Endothelial cell (in vitro differentiated cells): ENCODE data around the gene TFG. TPM values are rescaled to one million over a fixed set of nuclear protein-coding genes. Genes with fewer than 3 reads are reported as not detected.

Experiments used
- DNase-seq: peaks from one replicate; pipeline ENCODE4 v3.0.0; 2021; ENCODE audit warnings: low spot score
- H3K27ac Mint-ChIP-seq: one replicate; pipeline ENCODE4 v1.8.0; 2021; ENCODE audit warnings: mixed read lengths, inconsistent platforms; ENCODE audit not compliant: unreplicated experiment
- H3K27me3 Mint-ChIP-seq: one replicate; pipeline ENCODE4 v1.8.0; 2021; ENCODE audit warnings: mild to moderate bottlenecking, moderate library complexity, mixed read lengths, inconsistent platforms; ENCODE audit not compliant: unreplicated experiment
- H3K36me3 Mint-ChIP-seq: one replicate; pipeline ENCODE4 v1.8.0; 2021; ENCODE audit warnings: mild to moderate bottlenecking, low read depth, mixed read lengths, inconsistent platforms; ENCODE audit not compliant: unreplicated experiment
- H3K4me1 Mint-ChIP-seq: one replicate; pipeline ENCODE4 v1.8.0; 2021; ENCODE audit warnings: mild to moderate bottlenecking, mixed read lengths, inconsistent platforms; ENCODE audit not compliant: unreplicated experiment
- H3K4me3 Mint-ChIP-seq: one replicate; pipeline ENCODE4 v1.8.0; 2021; ENCODE audit warnings: mild to moderate bottlenecking, mixed read lengths, inconsistent platforms; ENCODE audit not compliant: unreplicated experiment
- H3K9me3 Mint-ChIP-seq: one replicate; pipeline ENCODE4 v1.8.0; 2021; ENCODE audit warnings: mixed read lengths, inconsistent platforms; ENCODE audit not compliant: unreplicated experiment
- CTCF ChIP-seq: fragments of 200-600 bp; sonication (generic); IDR thresholded peaks from one replicate; pipeline ENCODE4 v1.5.0; 2021; ENCODE audit warnings: antibody characterized with exemption; ENCODE audit not compliant: unreplicated experiment
- total RNA-seq: library from RNA; stranded (reverse); fragmentation: NEBNext Ultra II Directional; extraction: Animal tissue kit (Norgen Biotek cat#: 25700); gene quantifications from one replicate; pipeline ENCODE4 v1.2.1, GENCODE V29; 2021; ENCODE audit not compliant: unreplicated experiment

The TFG gene
- total RNA-seq, 1 donor from 2014 or later = 74.7 TPM

- Mint-ChIP-seq H3K36me3 (peaks cover 5% of the 10 kb centered on the region), H3K27me3 (no peaks in the 10 kb centered on the region), H3K4me1 (no peaks in the 10 kb centered on the region), H3K27ac (no peak overlapping the region), H3K9me3 (no peaks in the 10 kb centered on the region), H3K4me3 (no peak overlapping the region)
- DNase-seq = no peak
- TF ChIP-seq CTCF = no peak
Measured at GRCh38 chr3:100754563-100755334, 45.5 kb downstream of the TFG start.

- TF ChIP-seq CTCF = no peak
- Mint-ChIP-seq H3K4me1 (no peaks in the 10 kb centered on the region), H3K27ac (no peak overlapping the region), H3K27me3 (no peaks in the 10 kb centered on the region), H3K9me3 (no peaks in the 10 kb centered on the region), H3K36me3 (peaks cover 5% of the 10 kb centered on the region), H3K4me3 (no peak overlapping the region)
- no peak for DNase-seq
Measured at GRCh38 chr3:100756441-100756840, 47.1 kb downstream of the TFG start.

GRCh38 chr3:100759159-100759558 lies 49.9 kb downstream of the TFG start:
- Mint-ChIP-seq H3K9me3 (no peaks in the 10 kb centered on the region), H3K36me3 (no peaks in the 10 kb centered on the region), H3K27me3 (no peaks in the 10 kb centered on the region), H3K4me1 (no peaks in the 10 kb centered on the region), H3K4me3 (no peak overlapping the region), H3K27ac (no peak overlapping the region)
- no peak for DNase-seq
- TF ChIP-seq CTCF = no peak

- no peak for DNase-seq
- Mint-ChIP-seq H3K36me3 (no peaks in the 10 kb centered on the region), H3K27ac (no peak overlapping the region), H3K9me3 (no peaks in the 10 kb centered on the region), H3K27me3 (no peaks in the 10 kb centered on the region), H3K4me3 (no peak overlapping the region), H3K4me1 (no peaks in the 10 kb centered on the region)
- no peak for TF ChIP-seq CTCF
Measured at GRCh38 chr3:100759950-100760349, 50.7 kb downstream of the TFG start.

GRCh38 chr3:100760377-100760776 lies 51.1 kb downstream of the TFG start:
- no peaks in the 10 kb centered on the region for H3K27me3 Mint-ChIP-seq
- no peaks in the 10 kb centered on the region for H3K9me3 Mint-ChIP-seq
- no peaks in the 10 kb centered on the region for H3K4me1 Mint-ChIP-seq
- no peaks in the 10 kb centered on the region for H3K36me3 Mint-ChIP-seq
- no peak overlapping the region for H3K27ac Mint-ChIP-seq
- TF ChIP-seq CTCF = no peak
- no peak for DNase-seq
- H3K4me3 Mint-ChIP-seq = no peak overlapping the region
